ENCODE data around the gene SECTM1. TPM values are rescaled to one million over a fixed set of nuclear protein-coding genes. Genes with fewer than 3 reads are reported as not detected.

Gene SECTM1
- total RNA-seq, 4 donors from 2014 or later, result 3.3 to 9.5 (median 5.6) TPM

DNA sequence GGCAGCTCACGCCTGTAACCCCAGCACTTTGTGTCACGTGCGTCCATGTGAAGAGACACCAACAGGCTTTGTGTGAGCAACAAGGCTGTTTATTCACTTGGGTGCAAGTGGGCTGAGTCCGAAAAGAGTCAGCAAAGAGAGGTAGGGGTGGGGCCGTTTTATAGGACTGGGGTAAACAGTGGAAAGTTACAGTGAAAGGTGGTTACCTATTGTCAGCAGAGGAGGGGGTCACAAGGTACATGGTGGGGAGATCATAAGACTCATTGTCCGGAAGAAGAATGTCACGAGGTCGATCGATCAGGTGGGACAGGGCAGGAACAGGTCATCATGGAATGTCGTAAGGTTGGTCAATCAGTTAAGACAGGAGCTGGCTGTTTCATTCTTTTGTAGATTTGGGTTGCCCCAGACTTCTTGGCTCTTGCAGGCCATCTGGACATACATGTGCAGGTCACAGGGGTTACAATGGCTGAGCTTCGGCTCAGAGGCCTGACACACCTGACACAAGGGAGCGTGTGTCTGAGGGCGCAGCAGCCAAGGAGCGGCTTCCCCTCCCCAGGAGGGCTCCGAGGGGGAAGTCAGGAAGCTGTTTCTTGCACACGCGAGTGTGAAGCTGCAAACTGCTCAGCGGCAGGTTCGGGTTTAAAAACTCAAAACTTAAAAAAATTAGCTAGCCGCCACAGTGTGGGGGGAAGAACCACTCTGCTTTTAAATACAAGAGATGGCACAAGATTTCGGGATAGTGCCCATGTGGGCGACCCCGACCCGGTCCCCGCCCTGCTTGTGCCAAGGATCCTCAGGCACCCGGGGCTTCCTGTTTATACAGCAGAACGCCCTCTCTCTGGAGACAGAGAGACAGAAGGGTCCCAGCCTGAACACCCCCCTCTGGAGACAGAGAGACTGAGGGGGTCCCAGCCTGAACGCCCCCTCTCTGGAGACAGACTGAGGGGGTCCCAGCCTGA is 13.1 kb upstream of the SECTM1 start:
- in situ Hi-C loops (cut with MboI; ENCODE audit: low sequenced_read_pairs in 4 of 4), result no loop called here
- H3K27me3 ChIP-seq, result no peaks in the 10 kb centered on the region
- no peak for TF ChIP-seq POLR2A (IDR thresholded peaks at IDR 0.05)
- TF ChIP-seq, protein P1, sequence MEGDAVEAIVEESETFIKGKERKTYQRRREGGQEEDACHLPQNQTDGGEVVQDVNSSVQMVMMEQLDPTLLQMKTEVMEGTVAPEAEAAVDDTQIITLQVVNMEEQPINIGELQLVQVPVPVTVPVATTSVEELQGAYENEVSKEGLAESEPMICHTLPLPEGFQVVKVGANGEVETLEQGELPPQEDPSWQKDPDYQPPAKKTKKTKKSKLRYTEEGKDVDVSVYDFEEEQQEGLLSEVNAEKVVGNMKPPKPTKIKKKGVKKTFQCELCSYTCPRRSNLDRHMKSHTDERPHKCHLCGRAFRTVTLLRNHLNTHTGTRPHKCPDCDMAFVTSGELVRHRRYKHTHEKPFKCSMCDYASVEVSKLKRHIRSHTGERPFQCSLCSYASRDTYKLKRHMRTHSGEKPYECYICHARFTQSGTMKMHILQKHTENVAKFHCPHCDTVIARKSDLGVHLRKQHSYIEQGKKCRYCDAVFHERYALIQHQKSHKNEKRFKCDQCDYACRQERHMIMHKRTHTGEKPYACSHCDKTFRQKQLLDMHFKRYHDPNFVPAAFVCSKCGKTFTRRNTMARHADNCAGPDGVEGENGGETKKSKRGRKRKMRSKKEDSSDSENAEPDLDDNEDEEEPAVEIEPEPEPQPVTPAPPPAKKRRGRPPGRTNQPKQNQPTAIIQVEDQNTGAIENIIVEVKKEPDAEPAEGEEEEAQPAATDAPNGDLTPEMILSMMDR (IDR thresholded peaks at IDR 0.05 in 4 of 5, conservative IDR thresholded peaks at IDR 0.05 in 1 of 5), result no peak
- no peak for ATAC-seq
- H3K36me3 ChIP-seq, result no peaks in the 10 kb centered on the region
- intact Hi-C loops (cut with DNase I; ENCODE audit: low total_unique reads), result no loop called here
- no peaks in the 10 kb centered on the region for H3K9me3 ChIP-seq
- H3K27ac ChIP-seq, result no peak overlapping the region
- H3K4me3 ChIP-seq, result no peak overlapping the region
- H3K4me1 ChIP-seq, result no peaks in the 10 kb centered on the region
- no peak for DNase-seq

DNA sequence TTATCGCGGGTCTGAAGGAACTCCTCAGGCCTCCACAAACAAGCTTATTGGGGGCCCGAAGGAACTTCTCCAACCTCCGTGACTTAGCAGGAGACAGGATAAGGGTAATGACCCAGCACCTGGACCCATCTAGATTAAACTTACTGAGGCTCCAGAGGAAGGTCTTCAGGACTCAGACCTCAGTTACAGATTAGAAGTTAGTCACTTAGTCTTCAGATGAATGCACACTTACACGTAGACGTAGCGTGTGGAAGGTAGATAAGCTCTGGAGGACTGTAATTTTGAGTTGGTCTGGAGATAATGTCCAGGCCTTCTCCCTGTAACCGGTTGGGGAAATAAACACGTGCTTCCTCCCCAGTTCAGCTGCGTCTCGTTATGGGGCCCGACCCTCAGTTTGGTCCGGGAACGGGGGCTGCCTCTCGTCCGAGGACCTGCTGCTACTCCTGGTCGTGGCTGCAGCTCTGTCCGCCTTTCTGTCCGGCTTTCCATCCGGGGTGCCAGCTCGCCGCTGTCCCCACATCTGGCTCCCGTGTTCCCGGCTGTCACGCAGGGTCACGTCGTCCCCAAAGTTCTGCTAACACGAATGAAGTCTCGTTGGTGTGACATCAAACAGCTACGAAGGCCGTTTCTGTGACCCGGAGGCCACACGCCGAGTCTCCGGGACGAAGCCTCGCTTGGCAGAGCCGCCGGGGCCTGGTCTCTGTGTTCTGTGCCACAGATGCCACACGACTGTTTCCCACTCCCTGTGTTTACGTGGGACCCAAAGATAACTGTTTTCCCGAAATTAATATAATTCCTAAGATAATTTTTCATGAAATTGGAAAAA is 11.8 kb upstream of the SECTM1 start:
- no peak for TF ChIP-seq POLR2A (IDR thresholded peaks at IDR 0.05)
- TF ChIP-seq, protein P1 (IDR thresholded peaks at IDR 0.05 in 4 of 5, conservative IDR thresholded peaks at IDR 0.05 in 1 of 5), result no peak
- Histone ChIP-seq H3K27me3 (no peaks in the 10 kb centered on the region), H3K4me3 (no peak overlapping the region), H3K9me3 (no peaks in the 10 kb centered on the region), H3K4me1 (no peaks in the 10 kb centered on the region), H3K36me3 (no peaks in the 10 kb centered on the region), H3K27ac (no peak overlapping the region)
- DNase-seq, result no peak
- ATAC-seq, result no peak
- in situ Hi-C loops (cut with MboI; ENCODE audit: low sequenced_read_pairs in 4 of 4), result no loop called here
- intact Hi-C loops (cut with DNase I; ENCODE audit: low total_unique reads), result no loop called here

DNA sequence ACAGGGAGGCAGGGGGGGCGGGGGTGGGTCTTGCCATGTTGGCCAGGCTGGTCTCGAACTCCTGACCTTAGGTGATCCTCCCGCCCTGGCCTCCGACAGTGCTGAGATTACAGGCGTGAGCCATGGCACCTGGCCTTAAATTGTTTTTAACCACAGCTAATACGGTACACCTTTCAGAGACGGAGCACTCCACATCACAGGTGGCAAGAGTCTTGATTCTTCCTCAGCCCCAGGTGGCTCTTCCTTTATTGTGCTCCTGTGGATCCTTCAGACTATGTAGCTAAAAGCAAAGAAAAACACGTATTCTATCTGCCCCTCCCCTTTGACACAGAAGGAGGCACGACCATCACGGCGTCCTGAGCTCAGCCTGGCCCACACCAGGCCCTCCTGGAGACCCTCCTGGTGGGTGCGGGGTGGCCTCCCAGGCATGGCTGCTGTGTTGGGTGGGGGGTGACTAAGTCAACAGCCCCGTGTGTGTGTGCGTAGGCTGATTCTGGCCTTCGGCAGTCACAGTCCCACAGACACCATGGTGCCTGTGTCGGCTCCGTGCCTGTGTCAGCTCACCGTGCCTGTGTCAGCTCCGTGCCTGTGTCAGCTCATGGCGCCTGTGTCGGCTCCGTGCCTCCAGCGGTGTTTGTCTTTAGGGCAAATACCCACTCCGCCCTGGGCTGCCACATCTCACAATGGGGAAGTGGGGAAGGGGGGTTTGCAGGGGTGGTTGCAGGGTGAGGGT is 10.8 kb upstream of the SECTM1 start:
- intact Hi-C loops (cut with DNase I; ENCODE audit: low total_unique reads), result no loop called here
- DNase-seq, result no peak
- H3K36me3 ChIP-seq, result no peaks in the 10 kb centered on the region
- H3K27ac ChIP-seq, result no peak overlapping the region
- no peak overlapping the region for H3K4me3 ChIP-seq
- H3K4me1 ChIP-seq, result peaks cover 3% of the 10 kb centered on the region in 2 donors
- TF ChIP-seq, protein P1 (IDR thresholded peaks at IDR 0.05 in 4 of 5, conservative IDR thresholded peaks at IDR 0.05 in 1 of 5), result no peak
- TF ChIP-seq POLR2A (IDR thresholded peaks at IDR 0.05), result no peak
- no peaks in the 10 kb centered on the region for H3K9me3 ChIP-seq
- H3K27me3 ChIP-seq, result no peaks in the 10 kb centered on the region
- no peak for ATAC-seq
- in situ Hi-C loops (cut with MboI; ENCODE audit: low sequenced_read_pairs in 4 of 4), result no loop called here

DNA sequence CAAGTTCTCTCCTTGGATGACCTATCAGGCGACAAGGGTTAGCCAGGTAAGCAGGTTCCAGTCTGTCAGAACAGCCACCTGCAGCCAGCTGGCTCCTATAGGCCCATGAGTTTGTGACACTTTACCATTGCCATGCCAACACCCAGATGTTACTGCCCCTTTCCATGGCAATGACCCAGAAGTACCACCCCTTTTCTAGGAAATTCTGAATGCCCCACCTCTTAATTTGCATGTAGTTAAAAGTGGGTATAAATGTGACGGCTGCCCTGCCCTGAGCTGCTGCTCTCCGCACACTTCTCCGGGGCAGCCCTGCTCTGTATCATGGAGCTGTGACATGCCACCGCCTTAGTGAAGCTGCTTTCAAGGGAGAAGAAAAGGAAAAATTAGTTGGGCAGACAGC is 10.0 kb upstream of the SECTM1 start:
- H3K4me1 ChIP-seq, result peaks cover 11% of the 10 kb centered on the region in 2 donors
- TF ChIP-seq POLR2A (IDR thresholded peaks at IDR 0.05), result no peak
- TF ChIP-seq, protein P1 (IDR thresholded peaks at IDR 0.05 in 4 of 5, conservative IDR thresholded peaks at IDR 0.05 in 1 of 5), result no peak
- H3K4me3 ChIP-seq, result no peak overlapping the region
- ATAC-seq (no peak), DNase-seq (no peak)
- H3K27ac ChIP-seq, result no peak overlapping the region
- no peaks in the 10 kb centered on the region for H3K27me3 ChIP-seq
- intact Hi-C loops (cut with DNase I; ENCODE audit: low total_unique reads), result no loop called here
- no peaks in the 10 kb centered on the region for H3K36me3 ChIP-seq
- in situ Hi-C loops (cut with MboI; ENCODE audit: low sequenced_read_pairs in 4 of 4), result no loop called here
- no peaks in the 10 kb centered on the region for H3K9me3 ChIP-seq

Data from gastrocnemius medialis (tissue), 4 donors.